OCI-LY7 (cell line): ENCODE data around the gene TMEM260. TPM values are rescaled to one million over a fixed set of nuclear protein-coding genes. Genes with fewer than 3 reads are reported as not detected.

ENCODE experiments used
- BruUV-seq: library from RNA; stranded (reverse); fragments of 400-500 nt; replicated peaks from 2 replicates; lab custom pipeline; 2021; lab: Mats Ljungman, UMichigan
- CTCF ChIA-PET: fragments of 300-600 bp; sonication (Branson Sonifier 250); formaldehyde crosslinking; loops from one replicate; lab custom pipeline; 2022; ENCODE audit warnings: antibody characterized with exemption; ENCODE audit not compliant: unreplicated experiment; lab: Charles Lee
- POLR2A ChIA-PET: fragments of 300-600 bp; sonication (Branson Sonifier 250); formaldehyde crosslinking; loops from one replicate; lab custom pipeline; 2022; ENCODE audit warnings: antibody characterized with exemption; lab: Charles Lee
- DNase-seq: peaks from one replicate; pipeline ENCODE4 v3.0.0-alpha.2; 2015; ENCODE audit warnings: low spot score
- H2AFZ ChIP-seq: fragments of 200-600 bp; sonication (generic), shearing (Covaris generic); 2 replicates; pipeline ENCODE4 v1.6.1; 2014; ENCODE audit warnings: mild to moderate bottlenecking, antibody characterized with exemption, low read length, moderate library complexity
- H3K27ac ChIP-seq: fragments of 200-600 bp; sonication (generic); 2 replicates; pipeline ENCODE4 v1.5.1; 2014; ENCODE audit warnings: mixed run types, low read depth, mild to moderate bottlenecking, moderate library complexity, low read length, inconsistent platforms; ENCODE audit not compliant: poor library complexity, severe bottlenecking
- H3K36me3 ChIP-seq: fragments of 200-600 bp; sonication (generic); 2 replicates; pipeline ENCODE4 v1.6.1; 2014; ENCODE audit warnings: mild to moderate bottlenecking, antibody characterized with exemption, low read length, moderate library complexity, mixed read lengths; ENCODE audit not compliant: insufficient read depth
- H3K4me1 ChIP-seq: fragments of 200-600 bp; sonication (generic); 2 replicates; pipeline ENCODE4 v1.5.1; 2014; ENCODE audit warnings: mild to moderate bottlenecking, low read length; ENCODE audit not compliant: insufficient read depth, poor library complexity, severe bottlenecking
- H3K4me2 ChIP-seq: fragments of 200-600 bp; sonication (generic); 2 replicates; pipeline ENCODE4 v1.6.1; 2014; ENCODE audit warnings: mild to moderate bottlenecking, low read length
- H3K4me3 ChIP-seq: fragments of 200-600 bp; sonication (generic); 2 replicates; pipeline ENCODE4 v1.5.1; 2014; ENCODE audit warnings: mild to moderate bottlenecking, low read depth, low read length; ENCODE audit not compliant: poor library complexity, severe bottlenecking
- H3K79me2 ChIP-seq: fragments of 200-600 bp; sonication (generic); 2 replicates; pipeline ENCODE4 v1.6.1; 2016; ENCODE audit warnings: low read depth, mild to moderate bottlenecking, low read length, moderate library complexity, mixed read lengths; ENCODE audit not compliant: insufficient read depth
- H3K9me2 ChIP-seq: fragments of 200-600 bp; sonication (generic); 2 replicates; pipeline ENCODE4 v1.6.1; 2016; ENCODE audit warnings: mild to moderate bottlenecking, low read length, mixed read lengths; ENCODE audit not compliant: insufficient read depth
- H3K9me3 ChIP-seq: fragments of 200-600 bp; sonication (generic); 2 replicates; pipeline ENCODE4 v1.6.1; 2014; ENCODE audit warnings: mild to moderate bottlenecking, mixed run types, low read length, mixed read lengths
- H4K20me1 ChIP-seq: fragments of 200-600 bp; sonication (generic); 2 replicates; pipeline ENCODE4 v1.6.1; 2014; ENCODE audit warnings: mild to moderate bottlenecking, antibody characterized with exemption, low read length, moderate library complexity, mixed read lengths; ENCODE audit not compliant: insufficient read depth
- EZH2phosphoT487 ChIP-seq: fragments of 200-600 bp; sonication (generic); IDR thresholded peaks from 2 replicates; pipeline ENCODE4 v1.6.1; 2018; ENCODE audit warnings: low read depth, borderline replicate concordance, mild to moderate bottlenecking, mixed run types, antibody characterized with exemption, low read length, moderate library complexity, mixed read lengths
- intact Hi-C: fragments of 100-400 bp; cut with micrococcal nuclease; formaldehyde crosslinking; loops from one replicate; pipeline ENCODE4 v1.10.0; 2022; ENCODE audit not compliant: unreplicated experiment
- total RNA-seq, 2 experiments: library from RNA; depleted of rRNA in 1 of 2; stranded (reverse); fragments of >200 nt in 1 of 2; shearing (Covaris generic) in 1 of 2; gene quantifications; 2 replicates each; pipeline ENCODE4 v1.2.3, GENCODE V29; 2014 to 2022
- TF ChIP-seq, protein P1 (sequence below): fragments of 200-600 bp; sonication (generic); conservative IDR thresholded peaks from 2 replicates; pipeline ENCODE4 v1.5.1; 2014; ENCODE audit warnings: mild to moderate bottlenecking, antibody characterized with exemption, low read length, moderate library complexity, mixed read lengths

TMEM260 gene
- total RNA-seq, 2 experiments from 2014 or later, result 12.4 to 20.1 TPM

DNA sequence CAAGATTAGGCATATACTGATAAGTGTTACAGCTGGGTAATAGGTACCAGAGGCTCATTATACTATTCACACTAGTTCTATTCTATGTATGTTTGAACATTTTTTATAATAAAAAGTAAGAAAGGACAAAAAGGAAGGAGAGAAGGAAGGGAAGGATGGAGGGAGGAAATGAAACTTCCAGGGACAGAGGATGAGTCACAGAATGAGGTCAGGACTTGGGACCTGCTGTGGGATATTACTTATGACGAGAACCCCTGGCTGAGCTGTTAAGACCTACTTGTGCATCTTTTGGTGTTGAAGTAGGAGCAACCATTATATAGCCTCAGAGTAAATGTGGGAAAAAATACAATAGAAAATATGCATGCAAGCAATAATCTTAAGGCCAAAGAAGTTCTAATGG lies 16.7 kb upstream of the TMEM260 start:
- POLR2A ChIA-PET, result no interaction called here
- Histone ChIP-seq H3K36me3 (no peaks in the 10 kb centered on the region), H4K20me1 (no peaks in the 10 kb centered on the region), H3K27ac (no peak overlapping the region), H2AFZ (no peak overlapping the region), H3K79me2 (no peaks in the 10 kb centered on the region), H3K9me3 (no peaks in the 10 kb centered on the region), H3K4me3 (no peak overlapping the region), H3K9me2 (no peaks in the 10 kb centered on the region), H3K4me2 (no peak overlapping the region), H3K4me1 (no peaks in the 10 kb centered on the region)
- CTCF ChIA-PET, result no interaction called here
- TF ChIP-seq EZH2phosphoT487, result no peak
- TF ChIP-seq, protein P1, sequence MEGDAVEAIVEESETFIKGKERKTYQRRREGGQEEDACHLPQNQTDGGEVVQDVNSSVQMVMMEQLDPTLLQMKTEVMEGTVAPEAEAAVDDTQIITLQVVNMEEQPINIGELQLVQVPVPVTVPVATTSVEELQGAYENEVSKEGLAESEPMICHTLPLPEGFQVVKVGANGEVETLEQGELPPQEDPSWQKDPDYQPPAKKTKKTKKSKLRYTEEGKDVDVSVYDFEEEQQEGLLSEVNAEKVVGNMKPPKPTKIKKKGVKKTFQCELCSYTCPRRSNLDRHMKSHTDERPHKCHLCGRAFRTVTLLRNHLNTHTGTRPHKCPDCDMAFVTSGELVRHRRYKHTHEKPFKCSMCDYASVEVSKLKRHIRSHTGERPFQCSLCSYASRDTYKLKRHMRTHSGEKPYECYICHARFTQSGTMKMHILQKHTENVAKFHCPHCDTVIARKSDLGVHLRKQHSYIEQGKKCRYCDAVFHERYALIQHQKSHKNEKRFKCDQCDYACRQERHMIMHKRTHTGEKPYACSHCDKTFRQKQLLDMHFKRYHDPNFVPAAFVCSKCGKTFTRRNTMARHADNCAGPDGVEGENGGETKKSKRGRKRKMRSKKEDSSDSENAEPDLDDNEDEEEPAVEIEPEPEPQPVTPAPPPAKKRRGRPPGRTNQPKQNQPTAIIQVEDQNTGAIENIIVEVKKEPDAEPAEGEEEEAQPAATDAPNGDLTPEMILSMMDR, result no peak
- BruUV-seq, result no TSS peak
- intact Hi-C loops, result no loop called here
- DNase-seq, result no peak

DNA sequence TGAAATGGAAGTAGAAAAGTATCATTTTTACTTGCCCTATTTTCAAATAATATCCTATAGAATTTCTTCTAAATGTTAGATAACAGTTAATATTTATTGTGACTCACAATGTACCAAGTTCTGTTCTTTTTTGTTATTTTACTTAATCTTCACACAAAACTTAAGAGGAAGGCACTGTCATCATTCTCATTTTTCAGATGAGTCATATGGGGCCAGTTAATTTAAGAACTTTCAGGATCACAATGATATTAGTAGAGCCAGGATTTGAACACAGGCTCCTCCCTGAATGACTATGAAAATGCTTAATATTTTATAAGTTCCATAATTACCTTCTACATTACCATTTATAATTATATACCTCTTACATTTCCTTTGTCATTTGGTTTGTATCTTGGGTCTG lies 10.4 kb upstream of the TMEM260 start:
- ChIA-PET POLR2A (no interaction called here), CTCF (no interaction called here)
- H2AFZ ChIP-seq, result no peak overlapping the region
- BruUV-seq, result no TSS peak
- no peaks in the 10 kb centered on the region for H3K9me3 ChIP-seq
- intact Hi-C loops, result no loop called here
- H3K36me3 ChIP-seq, result no peaks in the 10 kb centered on the region
- no peaks in the 10 kb centered on the region for H3K9me2 ChIP-seq
- H3K79me2 ChIP-seq, result no peaks in the 10 kb centered on the region
- no peak for DNase-seq
- no peak overlapping the region for H3K27ac ChIP-seq
- TF ChIP-seq, protein P1, result no peak
- TF ChIP-seq EZH2phosphoT487, result no peak
- H3K4me2 ChIP-seq, result no peak overlapping the region
- no peaks in the 10 kb centered on the region for H4K20me1 ChIP-seq
- H3K4me1 ChIP-seq, result no peaks in the 10 kb centered on the region
- no peak overlapping the region for H3K4me3 ChIP-seq

DNA sequence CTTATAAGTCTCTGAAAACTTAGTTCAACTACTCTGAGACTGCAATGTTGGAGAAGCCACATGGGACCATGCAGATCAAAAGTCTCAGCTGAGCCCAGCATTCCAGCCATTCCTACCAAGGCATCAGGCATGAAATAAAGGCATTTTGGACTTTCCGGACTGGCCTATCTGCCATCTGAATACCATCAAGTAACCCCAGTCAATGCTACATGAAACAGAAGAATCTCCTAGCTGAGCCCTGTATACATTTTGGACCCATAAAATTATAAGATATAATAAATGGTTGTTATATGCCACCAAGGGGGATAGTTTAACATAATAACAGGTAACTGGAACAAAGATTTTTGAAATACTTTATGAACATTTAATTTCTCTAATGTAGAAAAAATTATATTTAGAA lies 9.3 kb upstream of the TMEM260 start:
- no peak for TF ChIP-seq EZH2phosphoT487
- TF ChIP-seq, protein P1, result no peak
- Histone ChIP-seq H3K4me2 (no peak overlapping the region), H3K27ac (no peak overlapping the region), H3K4me1 (no peaks in the 10 kb centered on the region), H3K9me3 (no peaks in the 10 kb centered on the region), H3K79me2 (no peaks in the 10 kb centered on the region), H4K20me1 (no peaks in the 10 kb centered on the region), H3K36me3 (no peaks in the 10 kb centered on the region), H3K4me3 (no peak overlapping the region), H3K9me2 (no peaks in the 10 kb centered on the region), H2AFZ (no peak overlapping the region)
- BruUV-seq, result no TSS peak
- POLR2A ChIA-PET, result interaction anchor here (0.6 to 0.7 kb wide), 2 partner anchors 11 to 899 kb away, joined by 3 to 4 read pairs; no protein-coding TSS in a partner anchor
- intact Hi-C loops, result no loop called here
- no peak for DNase-seq
- CTCF ChIA-PET, result no interaction called here
